Upper lobe of right lung (tissue), 1 donor: ENCODE measurements around the gene CCIN. TPM values are rescaled to one million over a fixed set of nuclear protein-coding genes. Genes with fewer than 3 reads are reported as not detected.

ENCODE experiments used
- ATAC-seq: fragments of 200-7000 bp; cut with Tn5 transposase; one replicate; pipeline ENCODE4 v1.9.1; 2020; ENCODE audit warnings: mild to moderate bottlenecking, moderate library complexity
- DNase-seq: peaks from one replicate; pipeline ENCODE4 v3.0.0-alpha.2; 2020
- H3K27ac ChIP-seq: fragments of 200-600 bp; one replicate; pipeline ENCODE4 v1.8.0; 2022
- H3K27me3 ChIP-seq: fragments of 200-600 bp; one replicate; pipeline ENCODE4 v1.8.0; 2022; ENCODE audit warnings: mild to moderate bottlenecking
- H3K36me3 ChIP-seq: fragments of 200-600 bp; one replicate; pipeline ENCODE4 v1.8.0; 2022
- H3K4me1 ChIP-seq: fragments of 200-600 bp; one replicate; pipeline ENCODE4 v1.8.0; 2022
- H3K4me3 ChIP-seq: fragments of 200-600 bp; one replicate; pipeline ENCODE4 v1.8.0; 2022; ENCODE audit warnings: mild to moderate bottlenecking
- H3K9me3 ChIP-seq: fragments of 200-600 bp; one replicate; pipeline ENCODE4 v1.8.0; 2022
- CTCF ChIP-seq: fragments of 200-600 bp; IDR thresholded peaks from one replicate; pipeline ENCODE4 v1.8.0; 2022; ENCODE audit warnings: antibody characterized with exemption
- intact Hi-C: fragments of 100-400 bp; cut with DNase I; formaldehyde crosslinking; loops from one replicate; pipeline ENCODE4 v1.11.0; 2022
- total RNA-seq: library from RNA; stranded (reverse); fragmentation: NEBNext Ultra II Directional; extraction: Animal tissue kit (Norgen Biotek cat#: 25700); gene quantifications from one replicate; pipeline ENCODE4 v1.2.1, GENCODE V29; 2021
- donor health status: DM: no; HTN: yes; CAD: no; lungs with severe emphysema.

The CCIN gene
- total RNA-seq, 1 donor from 2014 or later: not detected

GRCh38 chr9:36163049-36163785, 6.0 kb upstream of the CCIN start:
- no peaks in the 10 kb centered on the region for H3K27me3 ChIP-seq
- H3K4me1 ChIP-seq: peaks cover 31% of the 10 kb centered on the region
- intact Hi-C loops: no loop called here
- H3K36me3 ChIP-seq: no peaks in the 10 kb centered on the region
- no peak for ATAC-seq
- TF ChIP-seq CTCF: no peak
- DNase-seq: no peak
- no peak overlapping the region for H3K4me3 ChIP-seq
- H3K27ac ChIP-seq: peak overlapping the region; percentile 55
- no peaks in the 10 kb centered on the region for H3K9me3 ChIP-seq

GRCh38 chr9:36163786-36164170, 5.4 kb upstream of the CCIN start:
- no peak for DNase-seq
- no peaks in the 10 kb centered on the region for H3K27me3 ChIP-seq
- intact Hi-C loops: no loop called here
- H3K27ac ChIP-seq: peak overlapping the region; percentile 55
- peaks cover 28% of the 10 kb centered on the region for H3K4me1 ChIP-seq
- no peaks in the 10 kb centered on the region for H3K9me3 ChIP-seq
- H3K4me3 ChIP-seq: no peak overlapping the region
- no peak for ATAC-seq
- no peaks in the 10 kb centered on the region for H3K36me3 ChIP-seq
- no peak for TF ChIP-seq CTCF

GRCh38 chr9:36164372-36164771, 4.8 kb upstream of the CCIN start:
- Histone ChIP-seq H3K9me3 (no peaks in the 10 kb centered on the region), H3K27ac (peak overlapping the region; percentile 17), H3K27me3 (no peaks in the 10 kb centered on the region), H3K36me3 (no peaks in the 10 kb centered on the region), H3K4me3 (no peak overlapping the region), H3K4me1 (peaks cover 23% of the 10 kb centered on the region)
- no peak for ATAC-seq
- no peak for DNase-seq
- intact Hi-C loops: no loop called here
- TF ChIP-seq CTCF: no peak

GRCh38 chr9:36164989-36165388, 4.2 kb upstream of the CCIN start:
- no peaks in the 10 kb centered on the region for H3K27me3 ChIP-seq
- no peak for TF ChIP-seq CTCF

GRCh38 chr9:36165826-36166167, 3.4 kb upstream of the CCIN start:
- intact Hi-C loops: loop anchor here (5.0 kb wide), 1 partner anchor 63 kb away; no protein-coding TSS in a partner anchor
- Histone ChIP-seq H3K4me1 (peaks cover 23% of the 10 kb centered on the region), H3K4me3 (peak overlapping the region; percentile 51), H3K36me3 (no peaks in the 10 kb centered on the region), H3K9me3 (no peaks in the 10 kb centered on the region), H3K27me3 (no peaks in the 10 kb centered on the region), H3K27ac (peak overlapping the region; percentile 76)
- ATAC-seq (no peak), DNase-seq (no peak)
- TF ChIP-seq CTCF: no peak

More at GRCh38 chr9:36164989-36165388, 4.2 kb upstream of the CCIN start:
- Histone ChIP-seq H3K4me1 (peaks cover 23% of the 10 kb centered on the region), H3K27ac (peak overlapping the region; percentile 17), H3K9me3 (no peaks in the 10 kb centered on the region), H3K36me3 (no peaks in the 10 kb centered on the region), H3K4me3 (no peak overlapping the region)
- intact Hi-C loops: loop anchor here (5.0 kb wide), 1 partner anchor 63 kb away; no protein-coding TSS in a partner anchor
- ATAC-seq: no peak
- no peak for DNase-seq
